ENCODE results near the gene CDKN2C.

- TF ChIP-seq POLR2A (IDR thresholded peaks at IDR 0.05; ENCODE audit: low read depth, low read length): no peak
- no peak for TF ChIP-seq POLR2AphosphoS5 (IDR thresholded peaks at IDR 0.05; ENCODE audit: low read depth, low read length)
- TF ChIP-seq TAF1 (IDR thresholded peaks at IDR 0.05; ENCODE audit: low read depth, low read length): no peak
- no peak for TF ChIP-seq SPI1 (IDR thresholded peaks at IDR 0.05; ENCODE audit: low read depth, low read length)
- no peak for TF ChIP-seq POU2F2 (IDR thresholded peaks at IDR 0.05; ENCODE audit: low read depth, low read length)
Measured at GRCh38 chr1:50967416-50968157, 2.5 kb upstream of the CDKN2C start.

Measured in GM12891 (cell line).